Heart left ventricle (tissue), 13 donors: ENCODE results near the gene MYLK4.

Experiments
- POLR2A ChIP-seq, 2 donors: fragments of 450-650 bp; IDR thresholded peaks; one replicate each; pipeline ENCODE4 v1.6.1; 2017; ENCODE audit warnings: antibody characterized with exemption in 2 of 2, mild to moderate bottlenecking in 2 of 2, moderate library complexity in 2 of 2
- TF ChIP-seq, protein P1 (sequence below), 12 donors: fragments of 200-600 bp; sonication (generic) in 4 of 12; IDR thresholded peaks; one replicate each; pipeline versions ENCODE4 v1.5.0 to v1.8.0; 2018 to 2022; ENCODE audit warnings: antibody characterized with exemption in 12 of 12, mild to moderate bottlenecking in 5 of 12
- donor health status: ischemic (EF 13 %, LVEDD 7.1; RV severe dilation, severe dysfunction).
- donor health status: DM: no; HTN: yes; CAD: no.
- donor health status: DM: no; HTN: no; CAD: no.
- donor health status: ischemic (EF 25% LVEDD 6.9; RV normal size, moderate dysfunction).
- donor health status: ischemic (EF 25% LVEDD 5.7; RV mildly dilated, moderate dysfunction).
- donor health status: ischemic (EF 35%, LVEDD 5.7; RV mildly dilated, moderate dysfunction).
- donor health status: nonischemic (EF 11% LVEDD 7.7; RV severe dilation, severe dysfunction).
- donor health status: DM: yes; HTN: yes; CAD: no.
- donor health status: PGD.
- donor health status: ischemic (EF 29% LVEDD 5.4; RV normal size, mild dysfunction).
- donor health status: nonischemic (EF 23%, LVEDD 6.1; RV moderate dilation, normal function).

DNA sequence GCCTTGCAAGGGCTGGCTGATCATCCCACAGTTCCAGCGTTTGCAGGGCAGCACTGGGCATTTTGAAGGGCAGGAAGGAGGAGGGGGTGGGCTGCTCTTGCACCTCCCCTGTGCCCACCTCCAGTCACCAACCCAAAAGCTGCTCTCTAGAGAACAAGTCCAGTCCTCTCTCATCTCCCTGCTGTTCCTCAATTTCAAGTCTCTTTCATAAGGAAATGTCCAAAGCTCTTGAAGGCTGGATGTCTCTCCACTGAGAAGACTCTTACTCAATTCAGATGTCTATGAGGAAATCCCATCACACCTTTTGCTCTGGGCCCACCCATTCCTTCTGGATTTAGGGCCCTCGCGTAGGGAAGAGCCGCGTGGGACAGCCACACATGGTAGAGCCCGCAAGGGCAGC is 46.1 kb upstream of the MYLK4 start:
- no peak for TF ChIP-seq POLR2A (IDR thresholded peaks at IDR 0.05)
- TF ChIP-seq, protein P1, sequence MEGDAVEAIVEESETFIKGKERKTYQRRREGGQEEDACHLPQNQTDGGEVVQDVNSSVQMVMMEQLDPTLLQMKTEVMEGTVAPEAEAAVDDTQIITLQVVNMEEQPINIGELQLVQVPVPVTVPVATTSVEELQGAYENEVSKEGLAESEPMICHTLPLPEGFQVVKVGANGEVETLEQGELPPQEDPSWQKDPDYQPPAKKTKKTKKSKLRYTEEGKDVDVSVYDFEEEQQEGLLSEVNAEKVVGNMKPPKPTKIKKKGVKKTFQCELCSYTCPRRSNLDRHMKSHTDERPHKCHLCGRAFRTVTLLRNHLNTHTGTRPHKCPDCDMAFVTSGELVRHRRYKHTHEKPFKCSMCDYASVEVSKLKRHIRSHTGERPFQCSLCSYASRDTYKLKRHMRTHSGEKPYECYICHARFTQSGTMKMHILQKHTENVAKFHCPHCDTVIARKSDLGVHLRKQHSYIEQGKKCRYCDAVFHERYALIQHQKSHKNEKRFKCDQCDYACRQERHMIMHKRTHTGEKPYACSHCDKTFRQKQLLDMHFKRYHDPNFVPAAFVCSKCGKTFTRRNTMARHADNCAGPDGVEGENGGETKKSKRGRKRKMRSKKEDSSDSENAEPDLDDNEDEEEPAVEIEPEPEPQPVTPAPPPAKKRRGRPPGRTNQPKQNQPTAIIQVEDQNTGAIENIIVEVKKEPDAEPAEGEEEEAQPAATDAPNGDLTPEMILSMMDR (IDR thresholded peaks at IDR 0.05) = no peak
